GM12801 (cell line): ENCODE results near the gene ADM.

Experiments used
- CTCF ChIP-seq: IDR thresholded peaks from one replicate; pipeline ENCODE4 v1.5.1; 2011; ENCODE audit warnings: control low read depth; ENCODE audit not compliant: insufficient read length; ENCODE audit errors: extremely low read depth

Gene ADM

GRCh38 chr11:10308201-10308954 lies 3.5 kb downstream of the ADM start:
- no peak for TF ChIP-seq CTCF

GRCh38 chr11:10309163-10310093 lies 4.6 kb downstream of the ADM start:
- no peak for TF ChIP-seq CTCF

- no peak for TF ChIP-seq CTCF
Observed at GRCh38 chr11:10310301-10310841, 5.5 kb downstream of the ADM start.

GRCh38 chr11:10311802-10312201 lies 6.9 kb downstream of the ADM start:
- no peak for TF ChIP-seq CTCF

- TF ChIP-seq CTCF, result no peak
Observed at GRCh38 chr11:10314199-10315072, 9.6 kb downstream of the ADM start.

- no peak for TF ChIP-seq CTCF
Observed at GRCh38 chr11:10315083-10315482, 10.2 kb downstream of the ADM start.
